Kidney (tissue), 14 donors: ENCODE results near the gene PIGC. TPM values are rescaled to one million over a fixed set of nuclear protein-coding genes. Genes with fewer than 3 reads are reported as not detected.

ENCODE experiments used
- DNase-seq, 5 donors: peaks; one replicate each; pipeline ENCODE4 v3.0.0-alpha.2; 2013 to 2020
- FAIRE-seq: peaks from 2 replicates; lab custom pipeline; 2012; peaks lifted over from hg19 to GRCh38; lab: Jason Lieb, UNC
- H3K27ac ChIP-seq, 2 donors: one replicate each; pipeline ENCODE4 v1.7.0; 2013; ENCODE audit warnings: low read depth in 2 of 2, low read length in 2 of 2, inconsistent platforms in 1 of 2
- H3K27me3 ChIP-seq: one replicate; pipeline ENCODE4 v1.7.1; 2013; ENCODE audit warnings: low read length, inconsistent platforms; ENCODE audit not compliant: control insufficient read depth, insufficient read depth
- H3K36me3 ChIP-seq, 3 donors: one replicate each; pipeline versions ENCODE4 v1.7.0 to v1.7.1; 2013; ENCODE audit warnings: low read length in 3 of 3, control low read depth in 1 of 3, inconsistent platforms in 1 of 3; ENCODE audit not compliant: insufficient read depth in 3 of 3, control insufficient read depth in 2 of 3
- H3K4me1 ChIP-seq, 3 donors: one replicate each; pipeline versions ENCODE4 v1.7.0 to v1.7.1; 2013; ENCODE audit warnings: low read length in 3 of 3, inconsistent platforms in 1 of 3, low read depth in 1 of 3; ENCODE audit not compliant: control insufficient read depth in 2 of 3, insufficient read depth in 2 of 3
- H3K4me3 ChIP-seq, 3 donors: one replicate each; pipeline versions ENCODE4 v1.7.0 to v1.8.1; 2013; ENCODE audit warnings: low read length in 3 of 3, control low read depth in 1 of 3, inconsistent platforms in 1 of 3
- H3K9ac ChIP-seq, 3 donors: one replicate each; pipeline versions ENCODE4 v1.7.0 to v1.7.1; 2013; ENCODE audit warnings: low read length in 3 of 3, control low read depth in 1 of 3, inconsistent platforms in 1 of 3
- H3K9me3 ChIP-seq, 3 donors: one replicate each; pipeline versions ENCODE4 v1.7.0 to v1.7.1; 2013; ENCODE audit warnings: low read length in 3 of 3, control low read depth in 1 of 3, inconsistent platforms in 1 of 3; ENCODE audit not compliant: control insufficient read depth in 2 of 3, insufficient read depth in 1 of 3
- CTCF ChIP-seq: IDR thresholded peaks from 3 replicates; pipeline ENCODE4 v1.5.1; 2012; ENCODE audit warnings: mild to moderate bottlenecking, moderate library complexity, borderline replicate concordance; ENCODE audit not compliant: insufficient read depth; ENCODE audit errors: extremely low read depth
- intact Hi-C: fragments of 100-400 bp; cut with DNase I; formaldehyde crosslinking; loops from one replicate; pipeline ENCODE4 v1.11.1; 2022
- polyA plus RNA-seq: library from polyadenylated mRNA; stranded (reverse); fragments of 350-450 nt; fragmentation: Illumina TruSeq; extraction: RNeasy Lipid Tissue Mini Kit (QIAGEN cat#74804); gene quantifications from one replicate; pipeline ENCODE4 v1.2.3, GENCODE V29; 2014; ENCODE audit warnings: low read depth, low replicate concordance; ENCODE audit not compliant: insufficient read depth
- total RNA-seq: library from RNA; stranded (reverse); fragmentation: NEBNext Ultra II Directional; extraction: Animal tissue kit (Norgen Biotek cat#: 25700); gene quantifications from one replicate; pipeline ENCODE4 v1.2.1, GENCODE V29; 2021
- donor health status: control.
- donor health status: control.
- donor health status: control.
- donor health status: control.
- donor health status: control.
- donor health status: DM: yes; HTN: yes; CAD: no.
- donor health status: Normal renal cell carcinoma (clear cell type).

The PIGC gene
- total and polyA plus RNA-seq, 2 donors from 2014 or later: 27.6 to 28.6 TPM

GRCh38 chr1:172485626-172486025, 41.8 kb upstream of the PIGC start:
- FAIRE-seq: no peak
- Histone ChIP-seq H3K4me1 (no peaks in the 10 kb centered on the region), H3K9ac (no peak overlapping the region), H3K9me3 (no peaks in the 10 kb centered on the region), H3K4me3 (no peak overlapping the region), H3K27me3 (no peaks in the 10 kb centered on the region), H3K36me3 (no peaks in the 10 kb centered on the region), H3K27ac (no peak overlapping the region)
- TF ChIP-seq CTCF: no peak
- no peak for DNase-seq
- intact Hi-C loops: no loop called here

GRCh38 chr1:172484252-172484651, 40.4 kb upstream of the PIGC start:
- intact Hi-C loops: no loop called here
- FAIRE-seq (no peak), DNase-seq (no peak)
- no peaks in the 10 kb centered on the region for H3K9me3 ChIP-seq
- H3K27me3 ChIP-seq: no peaks in the 10 kb centered on the region
- H3K36me3 ChIP-seq: no peaks in the 10 kb centered on the region
- H3K4me1 ChIP-seq: no peaks in the 10 kb centered on the region
- no peak overlapping the region for H3K9ac ChIP-seq
- H3K4me3 ChIP-seq: no peak overlapping the region
- TF ChIP-seq CTCF: no peak
- H3K27ac ChIP-seq: no peak overlapping the region

- no peak for TF ChIP-seq CTCF
- H3K9ac ChIP-seq: no peak overlapping the region
- no peaks in the 10 kb centered on the region for H3K27me3 ChIP-seq
- DNase-seq (no peak), FAIRE-seq (no peak)
- no peak overlapping the region for H3K4me3 ChIP-seq
- H3K36me3 ChIP-seq: no peaks in the 10 kb centered on the region
- no peaks in the 10 kb centered on the region for H3K4me1 ChIP-seq
- no peak overlapping the region for H3K27ac ChIP-seq
- intact Hi-C loops: no loop called here
- H3K9me3 ChIP-seq: no peaks in the 10 kb centered on the region
Observed at GRCh38 chr1:172483448-172483847, 39.6 kb upstream of the PIGC start.

DNA sequence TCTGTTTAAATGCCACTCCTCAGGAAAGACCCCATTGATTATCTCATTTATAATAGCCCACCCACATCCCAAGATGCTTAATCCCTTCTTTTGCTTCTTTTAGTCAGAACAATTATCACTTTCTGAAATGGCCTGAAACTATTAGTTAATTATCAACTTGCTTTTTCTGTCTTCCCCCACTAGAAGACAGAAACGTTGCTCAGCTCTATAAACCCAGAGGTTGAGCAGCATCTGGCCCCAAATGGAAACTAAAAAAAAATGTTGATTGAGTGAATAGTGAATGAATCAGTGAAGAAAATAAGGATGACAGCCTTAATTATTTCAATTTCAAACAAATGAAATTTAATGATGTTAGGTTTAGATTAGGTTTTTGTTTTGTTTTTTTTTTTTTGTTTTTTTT, 38.2 kb upstream of the PIGC start:
- H3K9ac ChIP-seq: no peak overlapping the region
- TF ChIP-seq CTCF: no peak
- H3K9me3 ChIP-seq: no peaks in the 10 kb centered on the region
- intact Hi-C loops: no loop called here
- no peaks in the 10 kb centered on the region for H3K27me3 ChIP-seq
- DNase-seq: no peak
- no peaks in the 10 kb centered on the region for H3K36me3 ChIP-seq
- H3K4me3 ChIP-seq: no peak overlapping the region
- no peak for FAIRE-seq
- no peak overlapping the region for H3K27ac ChIP-seq
- H3K4me1 ChIP-seq: no peaks in the 10 kb centered on the region
